Stomach (tissue), 4 donors: ENCODE measurements around the gene AGAP1.

Source experiments
- POLR2AphosphoS5 ChIP-seq, 3 donors: sonication (generic); formaldehyde crosslinking; IDR thresholded peaks; one replicate each; pipeline ENCODE4 v1.6.1; 2016; ENCODE audit warnings: antibody characterized with exemption in 3 of 3
- TF ChIP-seq, protein P1 (sequence below), 7 experiments: fragments of 450-650 bp in 4 of 7; fragments of 200-600 bp in 3 of 7; sonication (generic) in 3 of 7; IDR thresholded peaks; one replicate each; pipeline ENCODE4 v1.5.1; 2016 to 2019; ENCODE audit warnings: antibody characterized with exemption in 7 of 7, control low read depth in 2 of 7, mild to moderate bottlenecking in 1 of 7

- TF ChIP-seq, protein P1, sequence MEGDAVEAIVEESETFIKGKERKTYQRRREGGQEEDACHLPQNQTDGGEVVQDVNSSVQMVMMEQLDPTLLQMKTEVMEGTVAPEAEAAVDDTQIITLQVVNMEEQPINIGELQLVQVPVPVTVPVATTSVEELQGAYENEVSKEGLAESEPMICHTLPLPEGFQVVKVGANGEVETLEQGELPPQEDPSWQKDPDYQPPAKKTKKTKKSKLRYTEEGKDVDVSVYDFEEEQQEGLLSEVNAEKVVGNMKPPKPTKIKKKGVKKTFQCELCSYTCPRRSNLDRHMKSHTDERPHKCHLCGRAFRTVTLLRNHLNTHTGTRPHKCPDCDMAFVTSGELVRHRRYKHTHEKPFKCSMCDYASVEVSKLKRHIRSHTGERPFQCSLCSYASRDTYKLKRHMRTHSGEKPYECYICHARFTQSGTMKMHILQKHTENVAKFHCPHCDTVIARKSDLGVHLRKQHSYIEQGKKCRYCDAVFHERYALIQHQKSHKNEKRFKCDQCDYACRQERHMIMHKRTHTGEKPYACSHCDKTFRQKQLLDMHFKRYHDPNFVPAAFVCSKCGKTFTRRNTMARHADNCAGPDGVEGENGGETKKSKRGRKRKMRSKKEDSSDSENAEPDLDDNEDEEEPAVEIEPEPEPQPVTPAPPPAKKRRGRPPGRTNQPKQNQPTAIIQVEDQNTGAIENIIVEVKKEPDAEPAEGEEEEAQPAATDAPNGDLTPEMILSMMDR (IDR thresholded peaks at IDR 0.05) = no peak
- TF ChIP-seq POLR2AphosphoS5 (IDR thresholded peaks at IDR 0.05) = no peak
Measured at GRCh38 chr2:235789552-235789951, 295.7 kb downstream of the AGAP1 start.
